SK-N-SH treated with all-trans-retinoic acid at 6 μM for 48 hours (cell line): Measurements from ENCODE around the gene ARHGEF7.

ENCODE experiments used
- ATAC-seq: fragments of 200-7000 bp; cut with Tn5 transposase; 3 replicates; pipeline ENCODE4 v1.9.1; 2020; ENCODE audit warnings: mild to moderate bottlenecking, moderate library complexity
- ARNTL ChIP-seq: fragments of 450-650 bp; formaldehyde crosslinking; IDR thresholded peaks from 2 replicates; pipeline ENCODE4 v1.5.0; 2020; ENCODE audit warnings: low read depth, mild to moderate bottlenecking, moderate library complexity, borderline replicate concordance
- BACH2 ChIP-seq: fragments of 250-450 bp; sonication (Bioruptor Pico); IDR thresholded peaks from 2 replicates; pipeline ENCODE4 v1.9.0; 2021; ENCODE audit warnings: mild to moderate bottlenecking, borderline replicate concordance
- CREB5 ChIP-seq: fragments of 250-450 bp; sonication (Bioruptor Pico); IDR thresholded peaks from 2 replicates; pipeline ENCODE4 v1.5.1; 2020; ENCODE audit warnings: low read depth, mild to moderate bottlenecking, moderate library complexity
- CSDC2 ChIP-seq: fragments of 250-450 bp; sonication (Bioruptor Pico); IDR thresholded peaks from 2 replicates; pipeline ENCODE4 v1.5.0; 2020; ENCODE audit warnings: mild to moderate bottlenecking, moderate library complexity
- CSRNP3 ChIP-seq: fragments of 250-450 bp; sonication (Bioruptor Pico); IDR thresholded peaks from 2 replicates; pipeline ENCODE4 v1.5.1; 2021; ENCODE audit warnings: mild to moderate bottlenecking, moderate library complexity
- ESRRG ChIP-seq: fragments of 250-450 bp; sonication (Bioruptor Pico); IDR thresholded peaks from 2 replicates; pipeline ENCODE4 v1.6.1; 2021; ENCODE audit warnings: mild to moderate bottlenecking
- GLIS3 ChIP-seq: fragments of 250-450 bp; sonication (Bioruptor Pico); IDR thresholded peaks from 2 replicates; pipeline ENCODE4 v1.5.0; 2020; ENCODE audit warnings: mild to moderate bottlenecking, moderate library complexity
- ISL1 ChIP-seq: fragments of 250-450 bp; sonication (Bioruptor Pico); IDR thresholded peaks from 2 replicates; pipeline ENCODE4 v2.1.2; 2022; ENCODE audit warnings: mild to moderate bottlenecking, moderate library complexity
- OSR1 ChIP-seq: fragments of 250-450 bp; sonication (Bioruptor Pico); IDR thresholded peaks from 2 replicates; pipeline ENCODE4 v1.8.0; 2022; ENCODE audit warnings: moderate library complexity, mild to moderate bottlenecking, inconsistent platforms
- PATZ1 ChIP-seq: fragments of 250-450 bp; sonication (Bioruptor Pico); IDR thresholded peaks from 2 replicates; pipeline ENCODE4 v1.8.0; 2020; ENCODE audit warnings: mild to moderate bottlenecking, moderate library complexity, borderline replicate concordance
- POU6F1 ChIP-seq: fragments of 250-450 bp; sonication (Bioruptor Pico); IDR thresholded peaks from 2 replicates; pipeline ENCODE4 v1.8.0; 2021; ENCODE audit warnings: low read depth, mild to moderate bottlenecking, moderate library complexity, borderline replicate concordance
- PPARA ChIP-seq: fragments of 250-450 bp; sonication (Bioruptor Pico); IDR thresholded peaks from 2 replicates; pipeline ENCODE4 v1.5.0; 2020; ENCODE audit warnings: mild to moderate bottlenecking, borderline replicate concordance
- RARB ChIP-seq: fragments of 250-450 bp; sonication (Bioruptor Pico); IDR thresholded peaks from 2 replicates; pipeline ENCODE4 v1.8.0; 2021; ENCODE audit warnings: mild to moderate bottlenecking, moderate library complexity
- SNAI2 ChIP-seq: fragments of 250-450 bp; sonication (Bioruptor Pico); IDR thresholded peaks from 2 replicates; pipeline ENCODE4 v1.5.0; 2020; ENCODE audit warnings: mild to moderate bottlenecking, moderate library complexity
- TOX ChIP-seq: fragments of 250-450 bp; sonication (Bioruptor Pico); IDR thresholded peaks from 2 replicates; pipeline ENCODE4 v1.8.0; 2021; ENCODE audit warnings: mild to moderate bottlenecking, moderate library complexity, borderline replicate concordance
- TSHZ2 ChIP-seq: fragments of 250-450 bp; sonication (Bioruptor Pico); IDR thresholded peaks from 2 replicates; pipeline ENCODE4 v1.5.0; 2020; ENCODE audit warnings: mild to moderate bottlenecking, moderate library complexity
- ZC3H10 ChIP-seq: fragments of 250-450 bp; sonication (Bioruptor Pico); IDR thresholded peaks from 2 replicates; pipeline ENCODE4 v1.5.1; 2021; ENCODE audit warnings: mild to moderate bottlenecking, moderate library complexity
- ZFP3 ChIP-seq: fragments of 250-450 bp; sonication (Bioruptor Pico); IDR thresholded peaks from 2 replicates; pipeline ENCODE4 v1.5.0; 2020; ENCODE audit warnings: mild to moderate bottlenecking, moderate library complexity
- ZFP30 ChIP-seq: fragments of 450-650 bp; formaldehyde crosslinking; IDR thresholded peaks from 2 replicates; pipeline ENCODE4 v1.5.0; 2022; ENCODE audit warnings: mild to moderate bottlenecking, moderate library complexity
- ZNF565 ChIP-seq: fragments of 450-650 bp; formaldehyde crosslinking; conservative IDR thresholded peaks from 2 replicates; pipeline ENCODE4 v1.5.0; 2020; ENCODE audit warnings: low read depth, mild to moderate bottlenecking, moderate library complexity
- ZNF70 ChIP-seq: fragments of 450-650 bp; formaldehyde crosslinking; IDR thresholded peaks from 2 replicates; pipeline ENCODE4 v1.5.0; 2020; ENCODE audit warnings: mild to moderate bottlenecking, moderate library complexity
- ZNF8 ChIP-seq: fragments of 450-650 bp; formaldehyde crosslinking; IDR thresholded peaks from 2 replicates; pipeline ENCODE4 v1.5.0; 2020; ENCODE audit warnings: mild to moderate bottlenecking, moderate library complexity

ARHGEF7 gene

GRCh38 chr13:111203736-111204389 is 88.8 kb downstream of the ARHGEF7 start (continued):
- TF ChIP-seq GLIS3 (CRISPR knock-in tag) (no peak), RARB (no peak), ISL1 (no peak), ZNF565 (CRISPR knock-in tag) (no peak)

GRCh38 chr13:111204438-111205177 is 89.5 kb downstream of the ARHGEF7 start:
- TF ChIP-seq BACH2 (CRISPR knock-in tag) (no peak), GLIS3 (CRISPR knock-in tag) (no peak), ZNF565 (CRISPR knock-in tag) (no peak), CSDC2 (CRISPR knock-in tag) (no peak), ZNF8 (no peak), TSHZ2 (CRISPR knock-in tag) (no peak), POU6F1 (CRISPR knock-in tag) (no peak), PATZ1 (CRISPR knock-in tag) (no peak), ZNF70 (CRISPR knock-in tag) (no peak), ISL1 (no peak), CSRNP3 (CRISPR knock-in tag) (no peak)
- ATAC-seq, result no peak

GRCh38 chr13:111206148-111206547 is 91.0 kb downstream of the ARHGEF7 start:
- no peak for ATAC-seq
- no peak for TF ChIP-seq CSDC2 (CRISPR knock-in tag)
- no peak for TF ChIP-seq ZFP30
- TF ChIP-seq ZFP3 (CRISPR knock-in tag), result no peak
- TF ChIP-seq ESRRG (CRISPR knock-in tag), result no peak
- no peak for TF ChIP-seq BACH2 (CRISPR knock-in tag)
- TF ChIP-seq PPARA (CRISPR knock-in tag), result no peak
- no peak for TF ChIP-seq GLIS3 (CRISPR knock-in tag)
- no peak for TF ChIP-seq POU6F1 (CRISPR knock-in tag)
- TF ChIP-seq CREB5 (CRISPR knock-in tag), result no peak
- TF ChIP-seq RARB, result no peak
- TF ChIP-seq OSR1 (CRISPR knock-in tag), result no peak
- TF ChIP-seq ZNF565 (CRISPR knock-in tag), result no peak
- no peak for TF ChIP-seq TOX (CRISPR knock-in tag)
- TF ChIP-seq ARNTL, result no peak
- no peak for TF ChIP-seq SNAI2 (CRISPR knock-in tag)
- TF ChIP-seq ZNF8, result no peak
- no peak for TF ChIP-seq ZC3H10 (CRISPR knock-in tag)
- TF ChIP-seq ISL1, result no peak
- TF ChIP-seq ZNF70 (CRISPR knock-in tag), result no peak
- TF ChIP-seq, all 23 proteins: peak for 0
